HG03280 (cell line): ENCODE measurements around the gene APLP2.
A peak's percentile ranks its signal among the peaks of the same experiment; 100 is the strongest.
"Not testable (repeated sequence)": the region's sequence is repeated elsewhere in the genome, so short reads cannot be mapped to it uniquely, and the experiment has no call there.

Source experiments
- ATAC-seq: cut with Tn5 transposase; IDR thresholded peaks from one replicate; pipeline ENCODE4 v1.9.1; 2021; ENCODE audit warnings: mild to moderate bottlenecking, moderate library complexity; ENCODE audit not compliant: unreplicated experiment

APLP2 gene

DNA sequence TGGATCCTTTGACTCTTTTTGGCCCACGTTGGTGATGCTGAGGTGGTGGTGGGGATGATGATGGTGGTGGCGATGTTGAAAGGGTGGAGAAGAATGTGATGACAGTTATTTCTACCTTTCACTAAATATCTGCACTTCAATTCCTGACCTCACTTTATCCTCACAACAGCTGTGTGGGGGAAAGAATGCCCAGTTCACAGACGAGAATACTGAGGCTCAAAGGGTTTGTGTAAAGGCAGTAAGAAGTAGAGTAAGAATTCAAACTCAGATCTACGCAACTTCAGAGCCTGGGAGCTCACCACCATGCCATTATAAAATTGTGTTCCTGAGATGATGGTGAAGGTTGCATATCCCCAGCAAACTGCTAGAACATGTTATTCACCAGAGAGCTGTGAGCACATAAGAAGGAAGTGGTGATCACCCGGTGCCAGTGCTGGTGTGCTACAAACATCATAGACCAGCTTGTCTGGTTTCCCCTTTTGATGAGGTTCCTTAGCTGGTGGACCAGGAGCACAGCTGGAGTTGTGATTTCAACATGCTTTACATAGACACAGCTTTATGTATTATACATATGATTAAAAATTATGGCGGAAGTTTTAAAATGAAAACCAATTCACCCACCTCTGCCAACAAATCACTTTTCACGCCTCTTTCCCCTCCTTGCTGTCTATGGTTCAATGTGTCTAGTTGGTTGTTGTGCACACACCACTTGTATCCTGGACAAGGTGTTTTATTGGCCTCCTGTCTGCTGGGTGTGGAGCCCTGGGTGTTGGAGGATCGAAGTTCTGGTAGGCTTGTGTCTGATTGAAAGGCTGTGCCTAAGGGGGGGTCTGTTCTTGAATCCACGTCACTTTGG is 96.1 kb downstream of the APLP2 start:
- ATAC-seq: no peak

DNA sequence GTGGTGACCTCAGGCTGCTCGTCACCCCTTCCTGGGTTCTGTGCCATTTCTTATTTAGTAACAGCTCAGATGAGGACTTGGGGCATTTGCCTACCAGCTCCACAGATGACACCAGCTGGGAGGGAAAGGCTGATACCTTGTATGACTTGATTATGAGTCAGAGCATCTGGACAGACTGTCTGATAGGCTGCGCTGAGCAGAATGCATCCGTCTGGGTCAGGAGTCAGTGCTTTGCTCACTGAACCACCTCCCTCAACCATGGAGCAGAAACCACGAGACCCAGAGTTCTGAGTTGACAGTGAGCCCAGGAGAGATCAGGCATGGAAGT is 96.7 kb downstream of the APLP2 start:
- ATAC-seq: no peak

DNA sequence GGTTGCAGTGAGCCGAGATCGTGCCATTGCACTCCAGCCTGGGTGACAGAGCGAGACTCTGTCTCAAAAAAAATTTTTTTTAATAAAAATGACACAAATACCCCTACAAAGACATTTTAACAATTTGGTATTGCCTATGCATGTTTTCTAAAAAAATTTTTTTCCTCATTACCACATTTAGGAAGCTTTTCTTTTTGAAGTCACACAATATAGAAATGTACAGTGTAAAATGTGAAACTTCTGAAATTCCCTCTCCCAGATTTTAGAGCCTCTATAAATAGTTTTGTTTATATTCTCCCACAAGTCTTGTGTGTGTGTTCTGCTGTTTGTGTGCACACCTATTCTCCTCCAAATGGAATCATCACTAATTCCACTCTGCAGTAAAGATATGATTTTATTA is 97.5 kb downstream of the APLP2 start:
- no peak for ATAC-seq

DNA sequence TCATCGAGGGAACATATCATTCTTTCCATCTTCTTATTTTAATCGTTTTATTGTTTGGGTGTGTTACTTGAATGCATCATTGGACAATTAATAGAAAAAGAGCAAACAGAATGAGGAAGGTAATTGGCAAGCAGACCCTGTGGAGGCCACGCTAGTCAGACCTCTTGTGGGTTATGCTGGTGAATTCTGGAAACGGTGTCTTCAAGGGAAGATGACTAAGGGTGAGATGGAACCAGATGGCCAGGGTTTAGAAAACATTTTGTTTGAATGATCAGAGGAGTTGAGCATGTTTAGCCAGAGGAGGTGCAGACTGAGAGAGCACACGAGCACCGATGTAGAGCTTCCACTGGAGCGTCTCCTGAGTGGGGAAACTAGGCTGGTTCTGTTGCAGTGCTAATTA is 98.4 kb downstream of the APLP2 start:
- no peak for ATAC-seq

DNA sequence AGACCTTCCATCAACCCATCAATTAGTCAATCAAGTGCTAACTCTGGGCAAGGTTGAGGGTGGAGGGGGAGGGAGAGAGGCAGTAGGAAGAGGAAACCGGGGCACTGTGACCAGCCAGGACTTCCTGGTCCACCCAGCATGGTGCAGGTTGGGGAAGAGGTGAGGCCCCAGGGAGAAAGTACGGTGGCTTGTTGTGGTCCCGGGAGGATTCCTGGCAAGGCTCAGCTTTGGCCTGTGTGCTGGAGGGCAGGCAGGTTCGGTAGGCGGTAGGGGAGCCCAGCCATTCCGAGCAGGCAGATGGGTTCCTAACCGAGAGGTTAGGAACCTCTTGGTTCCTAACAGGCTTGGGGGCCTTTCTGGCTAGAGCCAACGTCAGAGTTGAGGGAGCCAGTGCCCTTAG is 100.7 kb downstream of the APLP2 start:
- no peak for ATAC-seq

DNA sequence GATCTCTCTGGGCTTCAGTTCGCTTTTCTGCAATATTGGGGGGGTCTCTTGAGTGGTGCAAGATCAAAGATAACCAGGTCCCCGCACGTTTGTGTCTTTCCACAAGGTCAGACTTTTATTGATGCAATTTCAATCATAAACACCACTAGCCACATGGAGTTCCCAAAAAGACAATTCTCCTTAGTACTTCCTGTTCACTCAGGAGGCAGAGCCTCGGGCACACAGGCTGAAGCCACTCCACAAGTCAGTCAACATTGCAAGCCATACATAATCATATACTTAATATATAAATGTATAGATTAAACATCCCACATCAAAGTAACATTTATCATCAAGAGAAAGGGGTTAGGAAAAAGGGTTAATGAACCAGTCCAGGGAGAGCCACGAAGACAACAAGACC is 101.8 kb downstream of the APLP2 start:
- ATAC-seq: no peak

DNA sequence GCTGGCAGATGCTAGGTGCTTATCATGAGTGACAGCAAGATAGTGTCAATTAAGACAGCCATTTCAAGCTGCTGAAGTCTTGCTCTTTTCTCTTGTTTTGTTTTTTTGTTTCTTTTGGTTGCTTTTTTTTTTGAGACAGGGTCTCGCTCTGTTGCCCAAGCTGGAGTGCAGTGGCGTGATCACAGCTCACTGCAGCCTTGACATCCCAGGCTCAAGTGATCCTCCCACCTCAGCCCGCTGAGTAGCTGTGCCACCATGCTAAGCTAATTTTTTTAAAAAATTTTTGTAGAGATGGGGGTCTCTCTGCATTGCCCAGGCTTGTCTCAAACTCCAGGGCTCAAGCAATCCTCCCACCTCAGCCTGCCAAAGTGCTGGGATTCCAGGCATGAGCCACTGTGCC is 102.3 kb downstream of the APLP2 start:
- ATAC-seq: not testable (repeated sequence)

DNA sequence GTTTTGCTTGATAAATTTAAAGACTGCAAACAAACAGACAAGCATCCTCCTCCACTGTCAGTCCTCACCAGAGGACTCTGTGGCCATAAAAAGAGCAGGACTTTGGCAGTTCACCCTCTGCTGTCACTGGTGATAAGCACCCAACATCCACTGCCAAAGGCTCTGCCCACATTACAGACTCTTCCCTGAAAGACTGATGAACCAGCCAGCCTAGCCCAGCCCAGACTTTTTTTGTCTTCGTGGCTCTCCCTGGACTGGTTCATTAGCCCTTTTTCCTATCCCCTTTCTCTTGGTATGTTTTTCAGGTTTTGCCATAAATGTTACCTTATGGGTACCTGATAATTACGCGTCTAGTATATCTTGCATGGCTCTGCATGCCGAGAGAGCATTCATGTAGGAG is 104.9 kb downstream of the APLP2 start:
- ATAC-seq: no peak

DNA sequence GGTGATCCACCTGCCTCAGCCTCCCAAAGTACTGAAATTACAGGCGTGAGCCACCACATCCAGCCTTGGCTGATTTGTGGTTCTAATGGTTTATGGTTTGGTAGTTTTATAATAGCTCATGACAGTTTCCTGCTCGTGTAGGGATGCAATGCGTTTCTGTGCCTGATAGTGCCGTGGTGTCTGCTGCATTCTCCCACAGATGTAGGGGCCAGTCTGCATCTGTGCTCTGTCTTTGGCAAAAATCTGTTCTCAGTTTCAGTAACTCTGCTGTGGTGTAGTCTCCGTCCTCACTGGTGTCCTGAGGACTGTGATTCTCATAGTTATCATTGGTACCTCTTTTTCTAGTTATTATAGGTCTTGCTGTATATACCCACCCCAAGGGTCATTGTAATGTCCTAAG is 106.2 kb downstream of the APLP2 start:
- ATAC-seq: no peak

DNA sequence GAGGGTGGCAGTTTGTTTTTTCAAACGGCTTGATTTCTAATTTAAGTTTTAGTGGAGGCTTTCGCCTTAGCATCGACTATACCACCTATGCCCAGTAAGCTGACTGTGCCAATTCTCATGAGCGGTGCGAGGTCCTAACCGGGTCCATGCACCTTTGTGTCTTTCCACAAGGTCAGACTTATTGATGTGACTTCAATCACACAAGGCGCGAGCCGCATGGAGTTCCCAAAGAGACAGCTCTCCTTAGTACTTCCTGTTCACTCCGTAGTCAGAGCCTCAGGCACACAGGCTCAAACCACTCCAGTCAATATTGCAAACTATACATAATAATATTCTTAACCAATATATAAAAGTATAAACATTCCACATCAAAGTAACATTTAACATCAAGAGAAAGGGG is 108.1 kb downstream of the APLP2 start:
- ATAC-seq: no peak

DNA sequence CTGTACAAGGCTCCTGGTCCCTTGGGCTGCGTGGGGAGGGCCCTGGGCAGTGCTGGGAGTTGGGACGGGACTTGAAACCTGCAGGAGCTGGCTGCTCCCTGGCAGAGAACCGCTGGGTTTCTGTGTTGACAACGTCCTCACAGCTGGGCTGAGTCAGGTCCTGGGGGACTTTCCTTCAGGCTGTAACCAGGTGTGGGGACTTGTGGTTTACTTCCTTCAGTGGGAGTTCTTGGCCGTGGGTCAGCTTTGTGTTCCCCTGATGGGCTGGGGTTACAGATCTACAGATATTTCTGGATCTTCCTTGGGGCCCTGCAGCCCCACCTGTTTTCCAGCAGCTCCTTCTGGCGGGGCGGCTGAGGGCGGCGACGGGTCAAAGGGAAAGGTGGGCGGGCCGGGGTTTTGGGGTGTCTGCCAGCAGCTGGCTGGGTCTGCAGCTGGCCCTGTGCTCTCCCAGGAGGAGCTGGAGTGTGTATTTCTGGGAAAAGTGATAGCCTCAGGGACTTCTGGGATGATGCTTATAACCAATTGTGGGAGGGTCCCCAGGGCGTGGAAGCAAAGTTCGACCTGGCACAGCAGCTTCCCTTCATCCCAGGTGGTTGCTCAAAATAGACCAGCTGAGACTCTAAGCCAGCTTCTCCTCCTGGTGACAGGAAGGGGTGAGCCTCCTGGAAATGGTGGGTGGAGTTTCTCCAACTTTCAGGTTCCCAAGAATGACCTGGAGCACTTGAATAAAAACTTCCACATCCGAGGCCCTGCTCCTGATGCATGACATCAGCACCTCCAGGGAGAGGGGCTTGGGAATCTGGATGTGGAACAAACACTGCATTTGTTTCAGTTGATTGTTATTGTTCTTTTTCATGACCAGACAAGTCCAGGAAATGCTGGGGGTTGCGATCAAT is 109.0 kb downstream of the APLP2 start:
- no peak for ATAC-seq

DNA sequence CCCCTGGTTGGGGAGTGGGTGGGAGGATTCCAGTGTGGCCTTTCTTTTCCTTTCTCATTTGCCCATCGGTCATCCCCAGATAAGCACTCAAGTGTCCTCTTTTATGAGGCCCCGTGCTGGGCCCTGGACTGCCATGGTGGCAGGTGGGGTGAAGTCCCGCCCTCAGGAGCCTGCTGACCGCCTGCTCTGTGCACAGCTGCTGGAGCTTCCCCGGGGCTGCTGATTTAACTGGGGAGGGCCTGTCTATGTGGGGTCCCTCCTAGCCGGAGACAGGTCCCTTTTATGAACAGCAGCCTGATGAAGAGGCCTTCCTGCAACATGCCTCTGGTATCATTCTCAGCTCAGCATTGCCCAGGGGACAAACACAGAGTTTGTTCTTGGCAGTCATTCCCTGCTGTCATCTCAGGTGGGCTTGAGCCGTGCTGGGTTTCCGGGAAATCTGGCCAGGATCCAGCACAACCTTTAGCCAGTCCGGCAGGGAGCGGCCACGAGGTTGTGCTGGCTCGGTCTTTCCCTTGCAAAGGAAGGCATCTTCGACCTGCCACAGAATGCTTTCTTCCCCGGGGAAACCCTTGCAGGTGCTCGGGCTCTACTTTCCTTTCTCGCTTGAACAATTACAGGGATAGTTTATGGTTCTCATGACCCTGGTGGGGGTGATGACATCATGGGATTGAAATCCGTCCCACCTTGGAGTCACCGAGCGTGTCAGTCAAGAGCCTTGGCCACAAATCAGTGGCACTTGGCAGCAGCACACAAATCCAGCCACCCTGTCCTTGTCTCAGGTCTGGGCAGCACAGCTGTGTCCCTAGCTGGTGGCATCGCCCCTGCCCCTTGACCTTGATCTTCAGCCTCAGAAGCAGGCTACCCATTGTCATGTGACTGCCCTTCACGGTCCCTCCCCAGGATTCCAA is 110.0 kb downstream of the APLP2 start:
- ATAC-seq: no peak

DNA sequence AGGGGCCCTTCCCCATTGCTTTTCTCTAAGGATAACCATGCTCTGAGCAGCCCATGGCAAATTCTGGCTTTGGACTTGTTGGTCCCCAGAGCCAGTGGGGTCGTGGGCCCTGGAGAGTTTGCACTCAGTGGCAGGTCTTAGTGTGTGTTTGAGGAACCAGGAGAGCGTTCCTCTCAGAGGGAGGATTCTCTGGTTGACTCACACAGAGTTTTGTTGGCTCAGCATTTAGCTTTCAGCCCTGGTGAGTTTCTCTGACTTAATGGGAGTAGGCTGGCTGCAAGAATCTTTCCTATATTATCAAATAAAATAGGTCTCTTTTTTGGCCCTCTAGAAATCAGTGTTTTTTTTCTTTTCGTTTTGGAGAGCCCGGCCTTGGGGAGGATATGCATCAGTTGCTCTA is 110.8 kb downstream of the APLP2 start:
- no peak for ATAC-seq

DNA sequence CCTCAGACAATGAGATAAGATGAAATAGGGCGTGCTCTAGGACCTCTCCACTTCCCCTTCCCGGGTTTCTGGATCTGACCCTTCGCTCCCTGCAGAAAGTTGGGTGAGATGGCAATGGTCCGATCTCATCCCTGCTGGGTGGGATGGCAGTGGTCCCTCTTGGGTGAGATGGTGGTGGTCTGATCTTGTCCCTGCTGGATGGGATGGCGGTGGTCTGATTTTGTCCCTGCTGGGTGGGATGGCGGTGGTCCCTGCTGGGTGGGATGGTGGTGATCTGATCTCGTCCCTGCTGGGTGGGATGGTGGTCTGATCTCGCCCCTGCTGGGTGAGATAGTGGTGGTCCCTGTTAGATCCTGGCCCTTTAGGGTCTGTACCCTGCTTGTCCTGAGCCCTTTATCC is 111.2 kb downstream of the APLP2 start:
- no peak for ATAC-seq

DNA sequence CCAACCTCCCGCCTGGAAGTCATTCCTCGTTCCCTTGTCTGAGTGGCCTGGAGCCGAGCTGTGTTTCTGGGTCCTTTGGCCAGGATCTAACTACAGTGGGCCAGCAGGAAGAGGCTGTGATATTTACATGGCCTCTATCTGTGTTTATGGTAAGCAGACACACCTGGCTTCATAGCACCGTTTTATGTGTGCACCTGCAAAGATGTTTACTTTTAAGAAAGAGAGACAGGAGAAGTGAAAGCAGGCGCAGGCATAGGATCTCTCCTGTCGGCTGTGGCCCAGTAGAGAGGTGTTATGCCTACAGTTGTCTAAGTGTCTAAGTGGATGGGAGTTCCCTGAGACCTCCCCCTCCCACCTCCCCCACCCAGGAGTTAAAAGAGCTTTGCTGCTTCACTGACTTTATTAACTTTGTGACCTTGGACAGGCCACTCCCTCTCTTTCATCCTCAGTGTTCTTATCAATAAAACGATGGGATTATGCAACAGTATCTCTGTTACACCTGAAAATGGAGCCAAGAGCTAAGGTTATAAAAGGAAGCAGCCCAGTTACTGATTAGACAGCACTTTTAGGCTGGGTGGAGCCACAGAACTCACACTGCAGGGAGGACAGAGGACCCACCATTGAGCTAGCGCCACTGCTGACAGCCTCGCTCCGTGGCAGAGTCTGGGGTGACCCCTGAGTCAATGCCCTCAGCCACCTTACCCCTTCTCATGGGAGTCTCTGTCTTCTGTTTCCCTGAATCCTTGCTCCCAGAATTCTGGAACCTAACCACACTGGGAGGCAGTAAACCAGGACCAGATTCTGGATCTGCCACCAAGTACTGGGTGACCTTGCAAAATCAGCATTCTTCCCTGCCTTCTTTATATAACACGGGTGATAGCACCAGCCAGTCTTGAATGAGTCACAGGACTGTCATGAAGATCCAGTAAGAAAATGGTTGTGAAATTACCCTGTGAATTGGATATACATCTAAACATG is 111.9 kb downstream of the APLP2 start:
- ATAC-seq: peak; percentile 66

DNA sequence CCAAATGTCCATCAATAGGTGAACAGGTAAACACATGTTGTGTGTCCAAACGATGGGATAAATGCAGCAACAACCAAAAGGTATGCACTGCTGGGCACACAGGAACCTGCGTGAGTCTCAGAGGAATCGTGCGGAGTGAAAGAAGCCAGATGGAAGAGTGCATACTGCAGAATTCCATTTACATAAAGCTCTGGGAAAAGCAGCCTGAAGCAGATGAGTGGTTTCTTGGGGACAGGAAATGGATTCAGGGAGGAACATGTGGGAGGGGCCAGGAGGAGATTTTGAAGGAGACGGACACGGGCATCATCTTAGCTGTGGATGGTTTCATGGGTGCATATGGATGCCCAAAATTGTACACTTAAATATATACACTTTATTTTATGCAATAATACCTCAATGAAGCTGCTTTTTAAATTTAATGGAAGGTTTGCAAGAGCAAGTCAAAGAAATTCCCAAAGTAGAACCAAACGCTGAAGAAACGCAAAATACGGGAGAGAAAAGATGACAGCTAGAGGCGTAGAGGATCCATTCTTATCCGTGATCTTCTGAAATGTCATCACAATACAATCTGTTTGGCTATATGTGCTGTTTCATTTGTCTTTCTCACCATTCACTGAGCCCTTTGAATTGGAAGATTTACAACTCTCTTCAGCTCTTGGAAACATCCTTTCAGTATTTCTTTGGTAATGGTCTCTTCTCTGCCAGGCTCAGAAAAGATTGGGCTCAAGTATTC is 114.3 kb downstream of the APLP2 start:
- ATAC-seq: no peak

DNA sequence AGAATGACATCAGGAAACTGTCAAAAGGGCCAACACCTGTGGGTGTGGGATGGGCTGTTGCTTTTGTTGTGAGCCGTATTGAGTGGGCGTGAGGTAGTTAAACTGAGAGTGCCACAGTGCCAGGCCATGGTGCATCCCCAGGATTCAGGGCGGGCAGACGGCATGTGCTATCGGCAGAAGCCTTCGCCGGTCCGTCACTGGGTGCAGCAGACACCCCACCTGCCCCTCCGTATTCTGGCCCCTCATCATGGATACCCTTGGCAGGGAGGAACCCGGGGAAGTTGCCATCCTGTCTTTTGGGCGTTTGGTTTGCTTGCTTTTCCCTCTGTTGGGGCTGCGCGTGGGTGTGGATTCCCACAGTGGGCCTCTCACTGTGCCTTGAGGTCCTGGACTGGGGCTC is 117.4 kb downstream of the APLP2 start:
- ATAC-seq: no peak

DNA sequence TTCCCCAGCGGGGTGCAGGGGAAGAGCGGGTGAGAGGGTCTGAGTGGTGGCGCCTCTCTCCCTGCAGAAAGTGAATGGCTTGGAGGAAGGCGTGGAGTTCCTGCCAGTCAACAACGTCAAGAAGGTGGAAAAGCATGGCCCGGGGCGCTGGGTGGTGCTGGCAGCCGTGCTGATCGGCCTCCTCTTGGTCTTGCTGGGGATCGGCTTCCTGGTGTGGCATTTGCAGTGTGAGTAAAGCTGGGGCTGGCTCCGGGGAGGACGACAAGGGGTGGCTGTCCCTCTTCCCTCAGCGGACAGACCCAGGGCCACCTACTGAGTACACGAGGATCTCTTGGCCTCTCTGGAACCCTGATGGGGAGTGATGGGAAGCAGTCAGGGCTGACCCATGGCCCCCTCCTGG is 118.4 kb downstream of the APLP2 start:
- no peak for ATAC-seq

DNA sequence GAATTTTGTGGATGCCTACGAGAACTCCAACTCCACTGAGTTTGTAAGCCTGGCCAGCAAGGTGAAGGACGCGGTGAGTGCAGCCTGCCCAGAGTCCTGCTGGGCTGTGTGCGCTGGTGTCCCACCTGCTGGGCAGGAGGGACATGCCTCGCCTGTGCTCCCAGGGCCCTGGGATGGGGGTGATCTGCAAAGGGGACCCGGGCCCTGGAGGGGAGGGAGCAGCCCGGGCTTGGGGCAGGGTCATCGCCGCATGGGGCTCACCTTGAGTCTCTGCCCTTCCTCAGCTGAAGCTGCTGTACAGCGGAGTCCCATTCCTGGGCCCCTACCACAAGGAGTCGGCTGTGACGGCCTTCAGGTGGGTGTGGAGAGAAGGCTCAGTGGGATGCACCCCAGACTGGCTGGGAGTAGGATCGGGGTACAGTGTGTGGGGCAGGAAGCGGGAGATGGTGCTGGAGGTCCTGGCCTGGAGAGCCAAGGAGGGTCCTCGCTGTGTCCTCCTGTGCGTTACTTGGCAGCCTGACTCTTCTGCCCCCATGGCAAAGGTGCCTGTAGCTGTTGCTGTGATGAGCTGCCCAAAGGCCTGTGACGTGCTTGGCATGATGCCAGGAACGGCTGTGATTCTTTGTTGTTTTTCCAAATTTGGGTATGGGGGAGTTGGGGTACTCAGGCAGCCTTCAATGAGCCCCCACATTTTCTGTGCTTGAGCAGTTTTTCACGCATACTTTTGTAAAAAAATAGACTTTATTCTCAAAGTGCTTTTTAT is 119.1 kb downstream of the APLP2 start:
- no peak for ATAC-seq
